ENCODE measurements around the gene ZNF524.
"Not testable (repeated sequence)": the region's sequence is repeated elsewhere in the genome, so short reads cannot be mapped to it uniquely, and the experiment has no call there.

Gene ZNF524

DNA sequence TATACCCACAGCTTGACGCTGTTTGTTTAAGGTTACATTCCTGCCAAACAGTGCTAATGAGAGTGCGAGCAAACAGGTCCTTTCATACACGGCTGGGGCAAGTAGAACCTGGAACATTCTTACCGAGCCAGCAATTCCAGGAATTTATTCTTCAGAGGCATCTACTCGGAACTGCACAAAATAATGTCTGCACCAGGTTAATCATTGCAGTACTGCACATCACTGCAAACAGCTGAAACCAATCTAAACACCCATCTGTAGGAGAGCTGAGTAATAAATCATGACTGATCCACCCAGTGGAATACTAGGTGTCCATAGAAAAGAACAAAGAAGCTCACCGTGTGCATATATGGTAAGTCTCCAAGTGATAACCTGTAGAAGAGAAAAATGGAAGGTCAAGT, 18.3 kb upstream of the ZNF524 start:
- DNase-seq: no peak

DNA sequence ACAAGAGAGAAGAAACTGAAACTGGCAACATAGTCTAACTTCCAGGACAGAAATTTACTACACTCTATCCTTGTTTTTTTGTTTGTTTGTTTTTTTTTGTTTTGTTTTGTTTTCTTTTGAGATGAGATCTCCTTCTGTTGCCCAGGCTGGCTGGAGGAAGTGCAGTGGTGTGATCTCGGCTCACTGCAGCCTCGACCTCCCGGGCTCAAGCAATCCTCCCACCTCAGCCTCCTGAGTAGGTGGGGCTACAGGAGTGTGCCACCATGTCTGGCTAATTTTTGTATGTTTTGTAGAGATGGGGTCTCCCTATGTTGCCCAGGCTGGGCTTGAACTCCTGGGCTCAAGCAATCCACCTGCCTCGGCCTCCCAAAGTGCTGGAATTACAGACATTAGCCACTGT, 17.8 kb upstream of the ZNF524 start:
- DNase-seq: not testable (repeated sequence)

DNA sequence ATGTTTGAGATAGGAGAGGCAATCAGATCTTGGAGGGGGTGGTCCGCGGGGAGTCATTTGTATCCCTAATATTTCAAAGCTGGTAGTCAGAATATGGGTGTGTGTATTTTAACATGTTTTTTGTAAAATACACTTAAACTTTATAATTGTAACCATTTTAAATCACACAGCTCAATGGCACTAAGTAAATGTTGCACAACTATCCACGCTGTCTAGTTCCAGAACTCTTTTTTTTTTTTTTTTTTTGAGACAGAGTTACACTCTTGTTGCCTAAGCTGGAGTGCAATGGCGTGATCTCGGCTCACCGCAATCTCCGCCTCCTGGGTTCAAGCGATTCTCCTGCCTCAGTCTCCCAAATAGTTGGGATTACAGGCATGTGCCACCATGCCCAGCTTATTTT, 16.2 kb upstream of the ZNF524 start:
- not testable (repeated sequence) for DNase-seq

DNA sequence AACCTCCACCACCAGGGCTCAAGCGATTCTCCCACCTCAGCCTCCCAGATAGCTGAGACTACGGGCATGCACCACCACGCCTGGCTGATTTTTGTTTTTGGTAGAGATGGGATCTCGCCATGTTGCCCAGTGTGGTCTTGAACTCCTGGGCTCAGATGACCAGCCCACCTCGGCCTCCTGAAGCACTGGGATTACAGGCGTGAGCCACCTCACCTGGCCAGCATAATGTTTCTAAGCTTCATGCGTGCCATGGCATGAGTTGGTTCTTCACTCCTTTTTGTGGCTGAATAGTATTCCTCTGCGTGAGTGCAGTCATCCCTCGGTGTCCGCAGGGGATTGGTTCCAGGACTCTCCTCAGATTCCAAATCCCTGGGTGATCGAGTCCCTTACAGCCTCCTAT, 15.2 kb upstream of the ZNF524 start:
- DNase-seq: no peak

DNA sequence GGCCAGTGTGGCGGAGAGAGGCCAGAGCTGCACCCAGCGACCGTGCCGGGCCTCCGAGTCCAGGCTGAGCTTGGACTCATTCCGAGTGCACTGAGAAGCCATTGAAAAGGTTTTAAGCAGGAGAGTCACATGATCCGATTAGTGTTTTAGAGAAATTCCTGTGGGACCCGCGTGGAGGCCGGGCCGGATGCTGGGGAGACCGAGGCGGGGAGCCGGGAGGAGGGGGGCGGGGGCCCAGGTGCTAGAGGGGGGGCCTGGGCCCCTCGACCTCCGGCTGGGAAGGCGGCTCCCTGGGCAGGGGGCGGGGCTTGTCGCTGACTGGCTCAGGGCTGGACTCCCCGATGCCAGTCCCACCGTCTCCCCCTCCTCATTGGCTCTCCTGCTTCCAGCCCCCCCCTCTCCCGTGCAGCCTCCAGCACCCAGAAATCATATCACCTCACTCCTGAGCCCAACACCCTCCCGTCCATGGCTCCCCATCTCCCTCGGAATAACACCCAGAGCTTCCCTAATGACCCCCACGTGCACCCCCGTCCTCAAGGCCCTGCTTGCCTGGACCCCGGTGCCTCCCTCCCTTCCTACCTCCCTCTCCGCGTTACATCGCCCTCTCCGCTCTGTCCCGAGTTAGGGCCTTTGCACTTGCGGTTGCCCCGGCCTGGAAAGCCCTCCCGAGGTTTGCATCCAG, 14.3 kb upstream of the ZNF524 start:
- DNase-seq: peak in 1 of 4 experiments; percentile 30

DNA sequence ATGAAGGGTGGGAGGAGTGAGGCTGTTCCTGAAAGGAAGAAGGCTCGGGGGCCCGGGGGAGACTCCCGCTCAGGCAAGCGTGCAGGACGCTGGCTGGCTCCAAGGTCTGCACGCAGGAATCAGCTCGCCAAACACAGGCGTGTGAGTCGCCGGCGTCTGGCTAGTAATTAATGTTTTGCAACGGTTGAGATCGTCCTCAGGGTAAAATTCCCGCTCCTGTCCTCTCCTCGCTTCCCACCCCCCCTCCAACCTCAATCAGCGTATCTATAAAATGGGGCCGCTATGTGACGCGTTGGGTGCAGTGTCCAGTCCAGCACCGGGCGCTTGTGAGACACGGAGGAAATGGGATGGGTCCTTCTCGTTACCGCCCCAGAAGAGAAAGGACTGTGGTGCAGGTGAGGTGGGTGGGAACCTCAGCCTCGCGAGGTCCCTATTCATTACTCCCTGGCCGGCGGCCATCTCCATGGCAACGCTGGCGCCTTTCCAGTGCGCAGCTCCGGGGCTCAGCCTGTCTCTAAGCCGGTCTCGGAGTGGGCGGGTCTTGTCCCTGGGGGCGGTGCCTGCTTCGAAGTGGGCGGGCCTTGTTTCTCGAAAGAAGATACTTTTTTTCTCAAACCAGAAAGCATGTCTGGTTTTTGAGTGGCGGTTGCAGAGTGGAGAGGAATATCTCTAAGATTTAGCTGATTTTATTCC, 13.0 kb upstream of the ZNF524 start:
- peak; percentile 72 to 92 (median 78) for DNase-seq

DNA sequence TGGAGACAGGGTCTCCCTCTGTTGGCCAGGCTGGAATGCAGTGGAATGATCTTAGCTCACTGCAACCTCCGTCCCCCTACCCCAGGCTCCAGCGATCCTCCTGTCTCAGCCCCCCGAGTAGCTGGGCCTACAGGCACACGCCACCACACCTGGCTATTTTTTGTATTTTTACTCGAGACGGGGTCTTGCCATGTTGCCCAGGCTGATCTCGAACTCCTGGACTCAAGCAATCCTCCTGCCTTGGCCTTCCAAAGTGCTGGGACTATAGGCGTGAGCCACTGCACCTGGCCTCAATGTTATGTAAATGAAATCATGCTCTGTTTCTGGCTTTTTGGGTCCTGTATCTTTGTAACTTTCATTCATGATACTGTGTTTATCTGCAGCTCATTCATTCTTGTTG, 11.3 kb upstream of the ZNF524 start:
- no peak for DNase-seq

DNA sequence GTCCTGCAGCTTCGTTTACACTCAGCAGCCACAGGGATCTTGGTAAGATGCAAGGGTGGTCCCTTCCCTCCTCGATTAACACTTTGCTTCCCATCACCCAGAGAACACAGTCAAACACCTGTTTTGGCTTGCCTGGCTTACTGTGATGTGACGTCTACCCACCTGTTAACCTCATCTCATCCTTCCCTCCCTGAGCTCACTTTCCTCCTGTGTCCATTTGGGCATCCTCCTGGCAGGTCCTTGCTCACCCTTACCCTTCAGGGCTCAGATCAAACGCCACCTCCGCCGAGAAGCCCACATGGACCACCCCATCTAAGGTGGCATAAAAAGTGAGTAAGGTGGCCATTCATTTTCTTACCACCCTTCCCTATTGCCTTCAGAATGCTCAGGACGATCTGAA, 10.0 kb upstream of the ZNF524 start:
- no peak for DNase-seq

DNA sequence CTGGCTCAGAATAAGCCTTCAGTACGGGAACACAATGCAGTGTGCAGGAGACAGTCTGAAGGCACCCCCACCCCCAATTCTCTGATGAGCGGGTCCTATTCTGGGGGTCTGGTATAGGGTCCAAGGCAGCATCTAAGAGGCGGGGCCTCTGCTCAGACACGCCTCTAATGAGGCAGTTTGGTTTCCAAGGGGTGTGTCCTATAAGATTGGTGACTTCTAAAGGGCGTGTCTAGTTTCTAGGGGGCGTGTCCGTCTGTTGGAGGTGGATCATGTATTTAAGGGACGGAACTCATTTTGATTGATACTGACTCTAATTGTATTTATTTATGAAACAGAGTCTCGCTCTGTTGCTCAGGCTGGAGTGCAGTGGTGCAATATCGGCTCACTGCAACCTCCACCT, 9.5 kb upstream of the ZNF524 start:
- no peak for DNase-seq

DNA sequence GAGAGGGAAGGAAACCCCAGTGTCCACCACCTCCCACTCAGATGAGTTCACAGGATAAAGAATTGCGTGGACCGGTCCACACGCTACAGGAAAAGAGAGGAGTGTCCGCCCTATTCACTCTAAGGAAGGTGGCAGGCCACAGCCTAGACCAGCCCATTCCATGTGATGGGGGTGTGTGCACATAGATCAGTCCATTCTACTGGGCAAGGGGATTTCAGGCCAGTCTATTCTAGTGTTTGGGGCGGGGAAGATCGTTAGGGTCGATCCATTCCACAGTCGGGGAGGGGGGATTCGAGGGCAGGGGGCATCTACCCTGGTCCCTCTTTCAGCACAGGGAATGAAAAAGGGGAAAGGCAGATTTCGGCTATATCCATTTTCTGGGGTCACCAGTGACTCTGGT, 8.5 kb upstream of the ZNF524 start:
- DNase-seq: no peak

DNA sequence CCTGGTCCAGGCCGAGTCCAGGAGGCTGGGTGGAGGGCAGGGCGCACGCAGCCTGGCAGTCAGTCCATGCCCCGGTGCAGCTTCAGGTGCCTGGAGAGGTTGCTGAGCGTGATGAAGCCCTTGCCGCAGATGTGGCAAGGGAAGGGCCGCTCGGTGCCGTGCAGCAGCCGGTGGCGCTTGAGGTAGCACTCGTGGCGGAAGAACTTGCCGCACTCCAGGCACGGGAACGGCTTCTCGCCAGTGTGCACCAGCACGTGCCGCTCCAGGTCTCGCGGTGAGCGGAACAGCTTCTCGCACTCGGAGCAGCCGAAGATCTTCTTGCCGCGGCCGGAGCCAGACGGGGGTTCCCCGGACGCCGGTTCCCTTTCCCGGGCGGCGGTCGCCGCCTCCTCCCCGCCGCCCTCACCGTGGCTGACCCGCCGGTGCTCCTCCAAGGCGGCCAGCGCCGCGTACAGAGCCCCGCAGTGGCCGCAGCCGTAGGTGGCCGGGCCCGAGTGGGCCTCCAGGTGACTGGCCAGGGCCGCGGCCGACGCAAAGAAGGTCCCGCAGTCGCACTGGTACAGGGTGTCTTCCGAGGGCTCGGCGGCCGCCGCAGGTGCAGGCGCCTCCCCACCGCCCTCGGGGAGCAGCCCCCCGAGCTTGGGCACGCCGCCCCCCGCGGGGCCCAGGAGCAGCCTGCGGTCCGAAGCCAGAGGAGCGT, 7.5 kb upstream of the ZNF524 start:
- DNase-seq: no peak

DNA sequence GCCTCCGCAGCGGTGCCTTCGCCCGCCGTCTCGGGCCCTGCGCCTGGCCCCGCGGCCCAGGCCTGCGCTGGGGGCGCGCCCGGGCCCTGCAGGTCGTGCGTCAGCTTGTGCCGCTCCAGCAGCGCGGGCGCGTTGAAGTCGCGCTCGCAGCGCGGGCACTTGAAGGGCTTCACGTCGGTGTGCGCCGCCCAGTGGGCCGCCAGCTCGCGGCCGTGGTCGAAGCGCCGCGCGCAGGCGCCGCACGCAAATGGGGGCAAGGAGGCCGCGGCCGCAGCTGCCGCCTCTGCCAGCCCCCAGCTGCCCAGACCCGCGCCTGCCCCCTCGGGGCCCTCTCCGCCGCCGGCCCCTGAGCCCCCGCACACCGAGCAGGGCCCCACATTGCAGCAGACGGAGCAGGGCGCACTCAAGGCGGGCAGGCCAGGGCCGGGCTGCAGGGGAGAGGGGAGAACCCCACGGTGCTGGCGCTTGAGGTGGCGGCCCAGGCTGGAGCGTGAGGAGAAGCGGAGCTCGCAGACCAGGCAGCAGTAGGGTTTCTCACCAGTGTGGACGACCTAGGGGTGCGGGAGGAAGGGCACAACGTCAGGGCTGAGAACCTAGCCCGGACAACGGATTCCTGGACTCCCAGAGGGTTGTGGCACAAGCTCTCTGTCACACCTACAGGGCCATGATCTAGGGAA, 6.9 kb upstream of the ZNF524 start:
- DNase-seq: no peak

DNA sequence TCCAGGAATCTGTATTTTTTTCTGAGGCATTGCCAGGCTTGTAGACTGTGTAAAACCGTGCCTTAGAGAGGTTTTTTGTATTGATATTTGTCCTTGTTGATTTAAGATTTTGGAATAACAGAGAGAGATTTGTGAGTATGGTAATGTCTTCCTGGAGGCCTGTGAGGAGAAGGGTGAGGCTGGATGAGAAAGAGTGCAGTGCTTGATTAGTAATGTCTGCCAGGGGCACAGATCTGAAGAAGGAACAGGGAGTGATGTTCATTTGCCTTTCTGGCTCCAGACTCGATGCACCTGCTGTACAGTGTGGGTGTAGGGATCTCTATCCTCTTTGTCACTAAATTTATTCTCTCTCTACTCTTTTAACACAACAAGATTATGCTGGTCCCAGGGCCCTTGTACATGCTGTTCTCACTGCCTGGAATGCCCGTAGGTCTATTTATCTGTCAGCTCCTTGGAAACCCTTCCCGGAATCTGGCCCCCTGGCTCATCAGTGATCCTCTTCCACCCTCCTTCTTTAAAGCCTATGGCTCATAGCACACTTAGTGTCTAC, 5.0 kb upstream of the ZNF524 start:
- DNase-seq: no peak

DNA sequence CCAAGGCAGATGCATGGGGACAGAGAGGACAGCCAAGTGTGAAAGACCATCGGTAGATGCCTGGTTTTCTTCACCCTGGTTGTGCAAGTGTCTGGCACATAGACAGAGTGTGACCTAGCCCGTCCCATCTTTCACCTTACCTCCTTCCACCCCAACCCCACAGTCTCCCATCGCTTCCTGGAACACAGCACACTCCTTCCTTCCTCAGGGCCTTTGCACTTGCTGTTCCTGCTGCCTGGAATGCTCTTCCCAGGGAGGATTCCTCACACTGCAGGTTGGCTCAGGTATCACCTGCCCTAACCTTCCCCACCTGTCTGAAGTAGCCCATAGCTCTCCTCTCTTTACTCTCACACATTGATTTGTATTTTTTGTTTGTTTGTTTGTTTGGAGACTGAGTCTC, 3.8 kb upstream of the ZNF524 start:
- DNase-seq: no peak

DNA sequence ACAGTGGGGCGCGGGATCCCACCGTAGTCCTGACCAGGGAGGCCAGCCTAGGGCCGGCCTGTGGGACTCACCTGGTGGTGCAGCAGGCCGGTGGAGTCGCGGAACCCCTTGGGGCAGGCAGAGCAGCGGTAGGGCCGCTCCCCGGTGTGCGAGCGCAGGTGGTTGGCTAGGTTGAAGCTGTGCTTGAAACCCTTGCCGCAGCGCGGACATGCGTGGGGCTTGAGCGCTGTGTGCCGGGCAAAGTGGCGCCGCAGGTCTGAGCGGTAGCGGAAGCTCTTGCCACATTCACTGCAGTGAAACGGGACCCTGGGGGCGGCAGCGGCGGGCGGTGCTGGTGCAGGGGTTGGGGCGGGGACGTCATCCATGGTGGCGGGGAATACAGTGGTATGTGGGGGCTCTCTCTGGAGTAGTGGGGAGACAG, 2.6 kb upstream of the ZNF524 start:
- DNase-seq: no peak

DNA sequence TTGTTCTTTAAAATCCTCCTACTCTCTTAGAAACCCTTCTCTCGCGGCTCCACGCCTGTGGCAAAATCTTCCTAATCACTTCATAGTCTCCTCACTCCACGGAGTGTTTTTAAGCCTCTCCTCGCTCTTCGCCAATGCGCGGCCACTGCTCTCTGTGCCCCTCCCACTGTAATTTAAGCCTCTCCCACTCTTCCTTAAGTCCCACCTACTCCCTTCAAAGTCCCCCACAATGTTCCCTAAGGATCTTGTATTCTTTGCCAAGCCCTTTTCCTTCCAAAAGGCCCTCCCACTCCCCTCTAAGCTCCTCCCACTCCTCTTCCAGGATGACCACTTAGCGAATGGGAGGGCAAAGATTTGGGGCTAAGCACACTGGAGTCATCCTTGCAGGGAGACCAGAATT, 2.1 kb upstream of the ZNF524 start:
- DNase-seq: no peak

DNA sequence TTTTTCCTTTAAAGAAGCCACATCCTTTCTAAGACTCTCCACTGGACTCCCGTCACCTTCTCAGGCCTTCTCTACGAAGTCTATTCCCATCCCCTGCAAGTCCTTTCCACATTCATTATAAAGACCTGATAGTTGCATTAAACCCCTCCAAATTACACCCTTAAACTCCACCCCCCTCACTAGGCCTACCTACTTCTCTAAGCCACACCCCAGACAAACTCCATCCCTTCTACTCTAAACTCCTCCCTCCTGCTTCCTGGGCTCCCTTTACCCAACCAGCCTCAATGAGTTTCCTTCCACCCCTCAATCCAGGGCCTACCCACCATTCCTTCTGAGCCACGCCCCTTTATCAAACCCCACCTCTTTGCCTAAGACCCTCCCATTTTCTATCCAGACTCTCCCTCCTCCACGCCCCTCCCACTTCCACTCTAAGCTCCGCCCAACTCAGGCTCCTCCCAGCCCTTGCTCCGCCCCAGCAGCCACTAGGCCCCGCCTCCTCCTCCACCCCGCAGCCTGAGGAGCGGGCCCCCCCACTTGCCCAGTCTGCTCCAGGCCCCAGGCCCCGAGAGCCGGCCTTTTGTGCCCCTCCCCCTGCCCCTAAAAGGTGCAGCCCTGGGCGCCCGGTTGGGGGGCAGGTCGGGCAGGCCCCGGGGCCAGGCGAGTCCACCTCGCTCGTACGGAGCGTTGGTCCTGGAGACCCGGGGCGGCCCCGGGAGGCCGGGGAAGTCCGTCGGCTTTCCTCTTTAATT, 1.2 kb upstream of the ZNF524 start:
- DNase-seq: peak; percentile 77 to 86 (median 82)

DNA sequence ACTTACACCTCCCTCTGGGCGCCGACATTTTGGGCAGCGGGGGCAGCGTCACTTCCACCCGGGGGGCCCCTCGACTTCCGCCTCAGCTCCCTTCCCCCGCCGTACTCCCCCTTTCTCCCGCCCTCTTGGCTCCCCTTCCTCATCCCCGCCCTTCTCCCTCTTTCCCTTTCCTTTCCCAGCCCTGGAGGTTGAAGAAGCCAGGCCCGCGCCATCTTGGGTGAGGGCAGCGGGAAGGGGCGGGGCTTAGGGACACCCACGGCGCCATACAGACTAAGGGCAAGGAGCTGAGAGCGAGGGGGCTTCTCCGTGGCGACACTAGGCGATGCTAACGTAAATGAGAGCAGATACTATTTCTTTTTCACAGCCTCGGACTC, 633 bp upstream of the ZNF524 start, which contains the start of gene FIZ1:
Gene FIZ1 (minus strand): TSS at position 50 of the 374 bp plus-strand sequence. CDS start 1,652 bp downstream, outside the sequence.
- peak; percentile 89 to 92 (median 90) for DNase-seq

DNA sequence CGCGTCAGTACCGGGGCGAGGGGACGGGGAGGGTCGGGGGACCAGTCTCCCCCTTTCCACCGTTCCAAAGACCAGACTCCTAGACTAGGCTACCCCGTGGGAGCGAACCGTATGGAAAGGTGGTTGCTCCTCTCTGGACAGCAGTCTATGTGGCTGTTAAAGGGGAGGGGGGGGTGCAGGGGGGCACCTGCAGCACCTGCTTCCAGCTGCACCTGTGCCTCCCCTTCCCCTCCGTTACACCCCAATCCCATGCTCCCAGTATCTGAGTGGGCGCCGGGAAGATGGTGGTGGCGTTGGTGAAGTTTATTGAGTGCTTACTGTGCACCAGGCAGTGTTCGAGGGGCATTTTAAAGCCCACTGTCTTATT, 557 bp downstream of the ZNF524 start:
- no peak for DNase-seq

DNA sequence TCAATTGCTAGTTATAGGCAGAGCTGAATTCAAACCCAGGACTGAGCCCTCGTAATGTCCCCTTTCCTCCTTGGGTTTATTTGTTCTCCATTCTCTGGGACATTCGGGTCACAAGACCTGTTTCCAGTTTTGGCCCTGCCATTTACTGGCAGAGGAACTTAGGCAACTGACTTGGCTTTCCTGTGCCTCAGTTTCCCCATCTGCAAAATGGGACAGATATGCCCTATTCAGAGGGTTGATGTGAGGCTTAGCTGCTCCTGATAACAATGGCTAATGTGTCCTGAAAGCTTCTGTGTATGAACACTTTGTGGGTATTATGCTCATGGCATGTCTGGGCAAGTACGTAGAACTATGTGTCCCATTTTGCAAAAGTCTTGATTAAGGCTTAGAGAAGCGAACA, 996 bp downstream of the ZNF524 start:
- DNase-seq: no peak

DNA sequence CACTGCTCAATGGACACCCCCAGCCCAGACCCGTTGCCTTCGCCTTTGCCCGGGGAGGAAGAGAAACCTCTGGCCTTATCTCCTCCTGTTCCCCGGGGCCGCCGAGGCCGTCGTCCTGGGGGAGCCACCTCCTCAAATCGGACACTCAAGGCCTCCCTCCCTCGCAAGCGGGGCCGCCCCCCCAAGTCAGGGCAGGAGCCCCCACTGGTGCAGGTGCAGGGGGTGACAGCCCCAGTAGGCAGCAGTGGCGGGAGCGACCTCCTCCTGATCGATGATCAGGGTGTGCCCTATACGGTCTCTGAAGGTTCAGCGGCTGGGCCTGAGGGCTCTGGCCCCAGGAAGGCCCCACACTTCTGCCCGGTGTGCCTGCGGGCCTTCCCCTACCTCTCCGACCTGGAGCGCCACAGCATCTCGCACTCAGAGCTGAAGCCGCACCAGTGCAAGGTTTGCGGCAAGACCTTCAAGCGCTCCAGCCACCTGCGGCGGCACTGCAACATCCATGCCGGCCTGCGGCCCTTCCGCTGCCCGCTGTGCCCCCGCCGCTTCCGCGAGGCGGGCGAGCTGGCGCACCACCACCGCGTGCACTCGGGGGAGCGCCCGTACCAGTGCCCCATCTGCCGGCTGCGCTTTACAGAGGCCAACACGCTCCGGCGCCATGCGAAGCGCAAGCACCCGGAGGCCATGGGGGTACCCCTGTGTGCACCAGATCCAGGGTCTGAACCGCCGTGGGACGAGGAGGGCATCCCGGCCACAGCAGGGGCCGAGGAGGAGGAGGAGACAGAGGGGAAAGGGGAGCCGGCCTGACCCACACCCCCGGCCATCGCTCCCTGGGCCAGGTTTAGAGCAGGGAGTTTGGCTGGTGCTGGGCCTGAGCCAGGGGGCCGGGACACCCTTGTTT, 2.3 kb downstream of the ZNF524 start:
- DNase-seq: no peak
